ENCODE results near the gene SLC51A.
"Not testable (repeated sequence)": the region's sequence is repeated elsewhere in the genome, so short reads cannot be mapped to it uniquely, and the experiment has no call there.

SLC51A gene

GRCh38 chr3:196203846-196204245, 12.5 kb upstream of the SLC51A start:
- WGBS, 2 experiments: 86 to 100% methylated on average over 3 of the region's 3 CpGs
- no peak overlapping the region for H3K4me3 ChIP-seq (ENCODE audit: insufficient read depth, low read depth, low read length)
- H3K27me3 ChIP-seq (ENCODE audit: control insufficient read depth, insufficient read depth, low read length, poor library complexity, severe bottlenecking): peaks cover 14% of the 10 kb centered on the region
- H3K4me1 ChIP-seq (ENCODE audit: control insufficient read depth, insufficient read depth, low read length): no peaks in the 10 kb centered on the region
- no peaks in the 10 kb centered on the region for H3K36me3 ChIP-seq (ENCODE audit: control insufficient read depth, insufficient read depth, low read length)
- H3K9me3 ChIP-seq (ENCODE audit: control insufficient read depth, low read length): no peaks in the 10 kb centered on the region
- H3K27ac ChIP-seq (ENCODE audit: insufficient read depth, low read depth, low read length, poor library complexity, severe bottlenecking): no peak overlapping the region

DNA sequence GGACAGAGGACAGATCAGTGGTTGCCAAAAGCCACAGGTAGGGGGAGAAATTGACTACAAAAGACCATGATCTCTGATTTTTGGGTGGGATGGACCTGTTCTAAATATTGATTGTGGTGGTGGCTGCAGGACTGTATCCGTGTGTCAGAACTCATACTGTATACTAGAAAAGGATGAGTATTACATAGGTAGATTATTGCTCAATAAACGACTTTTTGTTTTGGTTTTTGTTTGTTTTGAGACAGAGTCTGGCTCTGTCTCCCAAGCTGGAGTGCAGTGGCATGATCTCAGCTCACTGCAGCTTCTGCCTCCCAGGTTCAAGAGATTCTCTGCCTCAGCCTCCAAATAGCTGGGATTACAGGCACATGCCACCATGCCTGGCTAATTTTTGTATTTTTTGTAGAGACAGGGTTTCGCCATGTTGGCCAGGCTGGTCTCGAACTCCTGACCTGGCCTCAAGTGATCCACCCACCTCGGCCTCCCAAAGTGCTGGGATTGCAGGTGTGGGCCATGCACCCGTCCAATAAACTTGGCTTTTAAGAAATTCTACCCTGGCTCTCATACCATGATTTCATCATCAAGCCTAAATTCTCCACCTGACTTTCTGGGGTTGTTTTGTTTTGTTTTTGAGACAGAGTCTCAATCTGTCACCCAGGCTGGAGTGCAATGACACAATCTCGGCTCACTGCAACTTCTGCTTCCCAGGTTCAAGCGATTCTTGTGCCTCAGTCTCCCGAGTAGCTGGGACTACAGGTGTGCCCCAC, 10.7 kb upstream of the SLC51A start:
- H3K36me3 ChIP-seq (ENCODE audit: control insufficient read depth, insufficient read depth, low read length); H3K27ac ChIP-seq (ENCODE audit: insufficient read depth, low read depth, low read length, poor library complexity, severe bottlenecking); H3K4me1 ChIP-seq (ENCODE audit: control insufficient read depth, insufficient read depth, low read length); H3K4me3 ChIP-seq (ENCODE audit: insufficient read depth, low read depth, low read length); H3K9me3 ChIP-seq (ENCODE audit: control insufficient read depth, low read length): not testable (repeated sequence)
- 88 to 91% methylated on average over 9 of the region's 9 CpGs for WGBS, 2 experiments
- peaks cover 16% of the 10 kb centered on the region for H3K27me3 ChIP-seq (ENCODE audit: control insufficient read depth, insufficient read depth, low read length, poor library complexity, severe bottlenecking)

GRCh38 chr3:196207159-196207832, 9.0 kb upstream of the SLC51A start:
- no peak overlapping the region for H3K27ac ChIP-seq (ENCODE audit: insufficient read depth, low read depth, low read length, poor library complexity, severe bottlenecking)
- no peaks in the 10 kb centered on the region for H3K4me1 ChIP-seq (ENCODE audit: control insufficient read depth, insufficient read depth, low read length)
- peak overlapping the region; percentile 39 for H3K4me3 ChIP-seq (ENCODE audit: insufficient read depth, low read depth, low read length)
- WGBS, 2 experiments: 13 to 17% methylated on average over 52 to 57 of the region's 70 CpGs
- no peaks in the 10 kb centered on the region for H3K36me3 ChIP-seq (ENCODE audit: control insufficient read depth, insufficient read depth, low read length)
- no peaks in the 10 kb centered on the region for H3K9me3 ChIP-seq (ENCODE audit: control insufficient read depth, low read length)
- H3K27me3 ChIP-seq (ENCODE audit: control insufficient read depth, insufficient read depth, low read length, poor library complexity, severe bottlenecking): peaks cover 16% of the 10 kb centered on the region

DNA sequence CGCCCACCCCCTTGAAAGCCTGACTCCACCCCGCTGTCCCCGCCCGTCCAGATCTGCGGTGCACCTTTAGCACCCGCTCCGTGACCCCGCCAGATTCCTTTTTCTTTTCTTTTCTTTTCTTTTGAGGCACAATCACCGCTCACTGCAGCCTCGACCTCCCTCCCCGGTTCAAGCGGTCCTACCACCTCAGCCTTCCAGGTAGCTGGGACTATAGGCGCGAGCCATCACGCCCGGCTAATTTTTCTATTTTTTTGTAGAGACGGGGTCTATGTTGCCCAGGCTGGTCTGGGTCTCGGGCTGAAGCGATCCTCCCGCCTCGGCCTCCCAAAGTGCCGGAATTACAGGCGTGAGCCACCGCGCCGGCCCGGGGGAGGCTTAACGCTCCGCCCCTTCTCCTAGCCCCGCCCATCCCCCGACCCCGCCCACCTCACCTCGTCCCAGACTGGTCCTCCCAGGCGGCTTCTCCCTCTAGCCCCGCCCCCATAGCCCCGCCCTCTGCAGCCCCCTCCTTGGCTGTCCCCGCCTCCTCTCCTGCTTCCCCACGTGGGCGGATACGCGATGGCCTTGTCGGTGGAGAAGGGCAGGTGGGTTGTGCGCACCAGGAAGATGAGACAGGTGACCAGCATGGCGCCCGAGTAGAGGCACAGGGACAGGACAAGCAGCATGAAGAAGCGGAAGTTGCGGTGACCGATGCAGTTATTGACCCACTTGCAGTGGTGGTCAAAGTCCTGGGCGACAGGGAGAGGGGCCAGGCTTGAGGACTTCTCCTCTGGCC, 8.3 kb upstream of the SLC51A start:
- peaks cover 16% of the 10 kb centered on the region for H3K27me3 ChIP-seq (ENCODE audit: control insufficient read depth, insufficient read depth, low read length, poor library complexity, severe bottlenecking)
- no peak overlapping the region for H3K27ac ChIP-seq (ENCODE audit: insufficient read depth, low read depth, low read length, poor library complexity, severe bottlenecking)
- H3K4me3 ChIP-seq (ENCODE audit: insufficient read depth, low read depth, low read length): peak overlapping the region; percentile 27
- H3K36me3 ChIP-seq (ENCODE audit: control insufficient read depth, insufficient read depth, low read length): no peaks in the 10 kb centered on the region
- H3K9me3 ChIP-seq (ENCODE audit: control insufficient read depth, low read length): no peaks in the 10 kb centered on the region
- WGBS, 2 experiments: 41 to 47% methylated on average over 48 to 49 of the region's 49 CpGs
- no peaks in the 10 kb centered on the region for H3K4me1 ChIP-seq (ENCODE audit: control insufficient read depth, insufficient read depth, low read length)

DNA sequence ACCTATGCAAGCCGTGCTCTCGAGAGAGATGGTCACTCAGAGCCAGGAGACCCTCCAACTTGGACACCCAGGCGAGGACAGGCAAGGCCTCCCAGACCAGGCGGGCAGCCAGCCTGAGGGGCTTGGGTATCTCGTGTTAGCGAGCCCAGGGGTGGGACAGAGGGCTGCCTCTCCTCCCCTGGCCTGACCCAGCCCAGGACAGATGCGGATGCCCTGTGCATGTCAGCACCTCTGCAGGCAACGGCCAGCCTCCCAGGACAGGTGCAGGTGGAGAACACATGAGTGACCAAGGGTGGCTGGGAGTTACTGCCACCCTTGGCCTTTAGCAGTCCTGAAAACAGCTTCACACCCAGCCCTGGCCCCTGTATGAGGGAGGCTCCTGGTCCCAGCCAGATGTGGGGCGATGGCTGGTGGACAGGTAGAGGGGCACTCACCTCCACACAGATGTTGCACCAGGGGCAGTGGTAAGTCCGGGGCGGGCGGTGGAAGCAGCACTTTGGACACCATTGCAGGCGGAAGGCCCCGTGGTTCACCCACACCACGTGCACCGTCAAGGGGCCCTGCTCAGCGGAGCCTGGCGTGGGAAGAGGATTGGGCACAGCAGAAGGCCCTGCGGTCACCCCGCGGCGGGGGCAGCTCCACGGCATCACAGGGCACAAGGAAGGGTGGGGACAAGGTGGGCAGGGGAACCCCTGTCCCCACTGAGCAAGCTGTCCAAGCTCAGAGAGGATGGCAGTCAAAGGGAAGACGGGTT, 7.2 kb upstream of the SLC51A start:
- peaks cover 16% of the 10 kb centered on the region for H3K27me3 ChIP-seq (ENCODE audit: control insufficient read depth, insufficient read depth, low read length, poor library complexity, severe bottlenecking)
- WGBS, 2 experiments: 92% methylated on average over 24 of the region's 24 CpGs
- H3K27ac ChIP-seq (ENCODE audit: insufficient read depth, low read depth, low read length, poor library complexity, severe bottlenecking): no peak overlapping the region
- no peak overlapping the region for H3K4me3 ChIP-seq (ENCODE audit: insufficient read depth, low read depth, low read length)
- H3K9me3 ChIP-seq (ENCODE audit: control insufficient read depth, low read length): no peaks in the 10 kb centered on the region
- no peaks in the 10 kb centered on the region for H3K4me1 ChIP-seq (ENCODE audit: control insufficient read depth, insufficient read depth, low read length)
- H3K36me3 ChIP-seq (ENCODE audit: control insufficient read depth, insufficient read depth, low read length): no peaks in the 10 kb centered on the region

DNA sequence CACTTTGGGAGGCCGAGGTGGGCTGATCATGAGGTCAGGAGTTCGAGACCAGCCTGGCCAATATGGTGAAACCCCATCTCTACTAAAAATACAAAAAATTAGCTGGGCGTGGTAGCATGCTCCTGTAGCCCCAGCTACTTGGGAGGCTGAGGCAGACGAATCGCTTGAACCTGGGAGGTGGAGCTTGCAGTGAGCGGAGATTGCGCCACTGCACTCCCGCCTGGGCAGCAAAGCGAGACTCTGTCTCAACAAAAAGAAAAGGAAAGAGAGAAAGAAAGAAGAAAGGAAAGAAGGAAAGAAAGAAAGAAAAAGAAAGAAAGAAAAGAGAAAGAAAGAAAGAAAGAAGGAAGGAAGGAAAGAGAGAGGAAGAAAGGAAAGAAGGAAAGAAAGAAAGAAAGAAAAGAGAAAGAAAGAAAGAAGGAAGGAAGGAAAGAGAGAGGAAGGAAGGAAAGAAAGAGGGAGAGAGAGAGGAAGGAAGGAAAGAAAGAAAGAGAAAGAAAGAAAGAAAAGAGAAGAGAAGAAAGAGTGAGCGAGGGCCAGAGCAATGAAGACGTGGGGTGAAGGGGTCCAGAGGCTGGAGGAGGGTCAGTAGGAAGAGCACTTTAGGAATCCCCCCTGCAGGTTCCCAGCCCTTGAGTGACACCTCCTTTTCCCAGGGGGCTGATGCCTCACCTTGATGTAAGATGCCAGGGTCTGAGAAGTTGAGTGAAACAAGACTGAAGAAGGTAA, 6.2 kb upstream of the SLC51A start:
- H3K36me3 ChIP-seq (ENCODE audit: control insufficient read depth, insufficient read depth, low read length); H3K4me1 ChIP-seq (ENCODE audit: control insufficient read depth, insufficient read depth, low read length); H3K4me3 ChIP-seq (ENCODE audit: insufficient read depth, low read depth, low read length); H3K27ac ChIP-seq (ENCODE audit: insufficient read depth, low read depth, low read length, poor library complexity, severe bottlenecking); H3K9me3 ChIP-seq (ENCODE audit: control insufficient read depth, low read length): not testable (repeated sequence)
- H3K27me3 ChIP-seq (ENCODE audit: control insufficient read depth, insufficient read depth, low read length, poor library complexity, severe bottlenecking): peaks cover 16% of the 10 kb centered on the region
- WGBS, 2 experiments: 93 to 95% methylated on average over 11 of the region's 11 CpGs

- no peak within 1 kb of the TSS for H3K27ac ChIP-seq (ENCODE audit: insufficient read depth, low read depth, low read length, poor library complexity, severe bottlenecking)
- H3K36me3 ChIP-seq (ENCODE audit: control insufficient read depth, insufficient read depth, low read length): no peaks in the 10 kb centered on the region
- H3K27me3 ChIP-seq (ENCODE audit: control insufficient read depth, insufficient read depth, low read length, poor library complexity, severe bottlenecking): peaks cover 16% of the 10 kb centered on the region
- H3K4me3 ChIP-seq (ENCODE audit: insufficient read depth, low read depth, low read length): no peak within 1 kb of the TSS
- H3K9me3 ChIP-seq (ENCODE audit: control insufficient read depth, low read length): no peaks in the 10 kb centered on the region
- H3K4me1 ChIP-seq (ENCODE audit: control insufficient read depth, insufficient read depth, low read length): peaks cover 5% of the 10 kb centered on the region
- 77 to 81% methylated on average over 22 to 23 of the region's 23 CpGs for WGBS, 2 experiments
These were observed 5.4 kb upstream of the SLC51A start, which contains the start of gene ZDHHC19 for GRCh38 chr3:196210673-196211556. Gene ZDHHC19, minus strand, starts transcription at chr3:196211400. Its CDS starts 85 bp downstream, at chr3:196211315.

- 78 to 79% methylated on average over 16 of the region's 16 CpGs for WGBS, 2 experiments
- Histone ChIP-seq H3K9me3 (ENCODE audit: control insufficient read depth, low read length) (no peaks in the 10 kb centered on the region), H3K4me3 (ENCODE audit: insufficient read depth, low read depth, low read length) (no peak overlapping the region), H3K4me1 (ENCODE audit: control insufficient read depth, insufficient read depth, low read length) (peaks cover 15% of the 10 kb centered on the region), H3K27ac (ENCODE audit: insufficient read depth, low read depth, low read length, poor library complexity, severe bottlenecking) (no peak overlapping the region), H3K27me3 (ENCODE audit: control insufficient read depth, insufficient read depth, low read length, poor library complexity, severe bottlenecking) (peaks cover 5% of the 10 kb centered on the region), H3K36me3 (ENCODE audit: control insufficient read depth, insufficient read depth, low read length) (no peaks in the 10 kb centered on the region)
These were observed 1.4 kb upstream of the SLC51A start for GRCh38 chr3:196214783-196215441.
